Gastrocnemius medialis (tissue), 4 donors: Measurements from ENCODE around the gene OR56B4.

Source experiments
- POLR2A ChIP-seq, 2 donors: fragments of 450-650 bp; IDR thresholded peaks; one replicate each; pipeline ENCODE4 v1.6.1; 2017; ENCODE audit warnings: antibody characterized with exemption in 2 of 2, mild to moderate bottlenecking in 2 of 2, moderate library complexity in 2 of 2
- TF ChIP-seq, protein P1 (sequence below), 5 experiments: fragments of 450-650 bp in 3 of 5; fragments of 200-600 bp in 2 of 5; sonication (generic) in 2 of 5; IDR thresholded peaks in 4 of 5; conservative IDR thresholded peaks in 1 of 5; 1 replicate in 4 of 5; 2 replicates in 1 of 5; pipeline ENCODE4 v1.5.1; 2016 to 2019; ENCODE audit warnings: antibody characterized with exemption in 5 of 5, mild to moderate bottlenecking in 3 of 5, moderate library complexity in 3 of 5

DNA sequence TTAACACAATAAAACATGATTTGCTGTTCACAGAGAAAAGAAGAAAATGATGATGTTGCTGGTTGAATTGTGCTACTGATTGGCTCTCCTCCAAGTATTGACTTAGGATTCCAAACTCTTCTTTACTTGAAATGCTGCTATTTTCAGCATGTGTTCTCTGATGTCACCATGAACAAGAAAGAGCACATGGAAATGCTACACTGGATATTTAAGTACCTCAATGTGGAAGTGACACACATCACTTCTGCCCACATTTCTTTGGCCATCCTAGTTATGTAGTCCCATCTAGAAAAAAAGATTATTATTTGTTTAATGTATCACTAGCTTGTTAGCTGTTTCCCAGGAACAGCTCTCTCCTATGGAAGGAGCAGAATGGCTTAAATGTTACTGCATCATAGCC, 35.5 kb downstream of the OR56B4 start:
- TF ChIP-seq, protein P1, sequence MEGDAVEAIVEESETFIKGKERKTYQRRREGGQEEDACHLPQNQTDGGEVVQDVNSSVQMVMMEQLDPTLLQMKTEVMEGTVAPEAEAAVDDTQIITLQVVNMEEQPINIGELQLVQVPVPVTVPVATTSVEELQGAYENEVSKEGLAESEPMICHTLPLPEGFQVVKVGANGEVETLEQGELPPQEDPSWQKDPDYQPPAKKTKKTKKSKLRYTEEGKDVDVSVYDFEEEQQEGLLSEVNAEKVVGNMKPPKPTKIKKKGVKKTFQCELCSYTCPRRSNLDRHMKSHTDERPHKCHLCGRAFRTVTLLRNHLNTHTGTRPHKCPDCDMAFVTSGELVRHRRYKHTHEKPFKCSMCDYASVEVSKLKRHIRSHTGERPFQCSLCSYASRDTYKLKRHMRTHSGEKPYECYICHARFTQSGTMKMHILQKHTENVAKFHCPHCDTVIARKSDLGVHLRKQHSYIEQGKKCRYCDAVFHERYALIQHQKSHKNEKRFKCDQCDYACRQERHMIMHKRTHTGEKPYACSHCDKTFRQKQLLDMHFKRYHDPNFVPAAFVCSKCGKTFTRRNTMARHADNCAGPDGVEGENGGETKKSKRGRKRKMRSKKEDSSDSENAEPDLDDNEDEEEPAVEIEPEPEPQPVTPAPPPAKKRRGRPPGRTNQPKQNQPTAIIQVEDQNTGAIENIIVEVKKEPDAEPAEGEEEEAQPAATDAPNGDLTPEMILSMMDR (IDR thresholded peaks at IDR 0.05 in 4 of 5, conservative IDR thresholded peaks at IDR 0.05 in 1 of 5), result no peak
- no peak for TF ChIP-seq POLR2A (IDR thresholded peaks at IDR 0.05)
